ENCODE data around the gene ANLN. TPM values are rescaled to one million over a fixed set of nuclear protein-coding genes. Genes with fewer than 3 reads are reported as not detected.
"Not testable (repeated sequence)": the region's sequence is repeated elsewhere in the genome, so short reads cannot be mapped to it uniquely, and the experiment has no call there.

ANLN gene
- polyA plus RNA-seq, 3 donors = 0.12 to 1.1 (median 0.25) TPM

DNA sequence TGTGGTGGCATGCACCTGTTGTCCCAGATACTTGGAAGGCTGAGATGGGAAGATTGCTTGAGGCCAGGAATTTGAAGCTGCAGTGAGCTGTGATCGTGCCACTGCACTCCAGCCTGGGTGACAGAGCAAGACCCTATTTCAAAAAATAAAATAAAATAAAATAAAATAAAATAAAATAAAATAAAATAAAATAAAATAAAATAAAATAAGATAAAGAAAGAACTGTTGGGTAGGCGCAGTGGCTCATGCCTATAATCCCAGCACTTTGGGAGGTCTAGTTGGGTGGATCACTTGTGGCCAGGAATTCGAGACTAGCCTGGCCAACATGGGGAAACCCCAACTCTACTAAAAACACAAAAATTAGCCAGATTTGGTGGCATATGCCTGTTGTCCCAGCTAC is 4.0 kb upstream of the ANLN start:
- H3K36me3 Mint-ChIP-seq; H3K27me3 Mint-ChIP-seq (ENCODE audit: low read depth in 3 of 3); intact Hi-C loops (cut with micrococcal nuclease); H3K4me2 ChIP-seq (replicated peaks; ENCODE audit: extremely low read depth, low read length, poor library complexity, severe bottlenecking); DNase-seq; H3K9ac ChIP-seq (ENCODE audit: insufficient read depth, low read length, poor library complexity, severe bottlenecking); H4K20me1 ChIP-seq (ENCODE audit: insufficient read depth, low read length); H3K9me3 Mint-ChIP-seq; H3K4me1 Mint-ChIP-seq; H3K36me3 ChIP-seq (replicated peaks in 1 of 2; ENCODE audit: control insufficient read depth in 1 of 2, insufficient read depth in 2 of 2, low read length in 2 of 2); H3K4me3 ChIP-seq (replicated peaks in 1 of 3; ENCODE audit: low read depth in 2 of 3, low read length in 3 of 3); H3K27ac Mint-ChIP-seq; H3K9me3 ChIP-seq (replicated peaks in 1 of 2; ENCODE audit: control insufficient read depth in 1 of 2, insufficient read depth in 1 of 2, low read length in 2 of 2); H3K4me1 ChIP-seq (ENCODE audit: control insufficient read depth in 1 of 2, insufficient read depth in 2 of 2, low read length in 2 of 2); H3K27me3 ChIP-seq (ENCODE audit: control insufficient read depth in 2 of 2, insufficient read depth in 2 of 2, low read length in 2 of 2); H3K27ac ChIP-seq (ENCODE audit: low read depth in 1 of 2, low read length in 2 of 2); H3K4me3 Mint-ChIP-seq; H2AFZ ChIP-seq (ENCODE audit: insufficient read depth, low read depth, low read length, poor library complexity, severe bottlenecking): not testable (repeated sequence)
- no CpG with 5 or more reads among the region's 3 CpGs for WGBS (ENCODE audit: insufficient coverage)
- peaks cover 10% of the 10 kb centered on the region for H3K79me2 ChIP-seq (ENCODE audit: insufficient read depth, low read length)

DNA sequence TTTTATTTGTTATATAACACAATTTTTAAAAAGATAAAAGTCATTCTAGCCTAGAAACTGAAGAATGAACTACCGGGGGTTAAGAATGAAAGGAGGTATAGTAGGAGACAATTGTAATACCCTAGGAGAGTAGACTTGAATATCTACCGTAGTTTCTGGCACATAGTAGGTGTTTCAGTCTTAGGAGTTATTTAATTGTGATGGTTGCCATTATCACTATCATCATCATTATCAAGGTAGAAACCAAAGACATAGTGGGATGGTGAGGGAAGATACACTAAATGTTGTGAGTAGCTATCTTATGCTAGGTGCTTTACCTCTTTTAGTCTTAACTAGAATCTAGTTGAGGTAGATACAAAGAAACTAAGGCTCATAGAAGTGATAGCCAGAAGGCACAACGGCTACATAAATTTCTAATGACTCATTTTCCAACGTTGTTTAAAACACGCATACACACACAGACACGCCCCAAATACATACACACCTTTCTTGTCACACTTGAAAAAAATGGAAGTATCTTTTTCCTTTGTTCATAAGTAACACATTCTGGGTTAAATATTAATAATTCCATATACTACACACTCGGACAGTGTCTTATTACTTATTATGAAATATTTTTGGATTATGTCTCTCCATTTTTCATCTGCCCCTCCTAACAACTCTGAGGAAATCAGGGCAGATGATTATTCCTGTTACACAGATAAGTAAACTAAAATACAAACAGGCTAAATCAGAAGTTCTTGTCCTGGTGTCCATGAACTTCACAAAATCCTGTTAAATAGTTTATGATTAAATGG is 2.0 kb upstream of the ANLN start:
- Histone ChIP-seq H3K27me3 (ENCODE audit: control insufficient read depth in 2 of 2, insufficient read depth in 2 of 2, low read length in 2 of 2) (no peaks in the 10 kb centered on the region), H3K27ac (ENCODE audit: low read depth in 1 of 2, low read length in 2 of 2) (no peak overlapping the region), H3K36me3 (replicated peaks in 1 of 2; ENCODE audit: control insufficient read depth in 1 of 2, insufficient read depth in 2 of 2, low read length in 2 of 2) (no peaks in the 10 kb centered on the region), H4K20me1 (ENCODE audit: insufficient read depth, low read length) (no peaks in the 10 kb centered on the region), H3K4me3 (replicated peaks in 1 of 3; ENCODE audit: low read depth in 2 of 3, low read length in 3 of 3) (no peak overlapping the region), H3K4me2 (replicated peaks; ENCODE audit: extremely low read depth, low read length, poor library complexity, severe bottlenecking) (no peak overlapping the region), H3K4me1 (ENCODE audit: control insufficient read depth in 1 of 2, insufficient read depth in 2 of 2, low read length in 2 of 2) (peaks cover 13 to 20% of the 10 kb centered on the region in 2 donors), H3K79me2 (ENCODE audit: insufficient read depth, low read length) (peaks cover 30% of the 10 kb centered on the region), H3K9me3 (replicated peaks in 1 of 2; ENCODE audit: control insufficient read depth in 1 of 2, insufficient read depth in 1 of 2, low read length in 2 of 2) (no peaks in the 10 kb centered on the region), H2AFZ (ENCODE audit: insufficient read depth, low read depth, low read length, poor library complexity, severe bottlenecking) (no peak overlapping the region), H3K9ac (ENCODE audit: insufficient read depth, low read length, poor library complexity, severe bottlenecking) (no peak overlapping the region)
- peaks cover 22% of the 10 kb centered on the region for H3K4me1 Mint-ChIP-seq
- no peak for TF ChIP-seq CTCF (IDR thresholded peaks at IDR 0.05)
- DNase-seq = no peak
- intact Hi-C loops (cut with micrococcal nuclease) = no loop called here
- no peak overlapping the region for H3K4me3 Mint-ChIP-seq
- WGBS (ENCODE audit: insufficient coverage) = no CpG with 5 or more reads among the region's 7 CpGs
- no peaks in the 10 kb centered on the region for H3K9me3 Mint-ChIP-seq
- H3K27ac Mint-ChIP-seq = no peak overlapping the region
- peaks cover 0 to 2% (median 0%) of the 10 kb centered on the region in 3 donors for H3K27me3 Mint-ChIP-seq (ENCODE audit: low read depth in 3 of 3)
- H3K36me3 Mint-ChIP-seq = no peaks in the 10 kb centered on the region

All from CD14-positive monocyte (primary cell).